Ishikawa (cell line): ENCODE results near the gene OR52E5.
A peak's percentile ranks its signal among the peaks of the same experiment; 100 is the strongest.

Experiments used
- CEBPB ChIP-seq: IDR thresholded peaks from 2 replicates; pipeline ENCODE4 v1.6.1; 2012
- CREB1 ChIP-seq: IDR thresholded peaks from 2 replicates; pipeline ENCODE4 v1.6.1; 2012; ENCODE audit warnings: low read depth
- EGR1 ChIP-seq: IDR thresholded peaks from 2 replicates; pipeline ENCODE4 v1.6.1; 2012
- EP300 ChIP-seq: IDR thresholded peaks from 2 replicates; pipeline ENCODE4 v1.6.1; 2012; ENCODE audit warnings: borderline replicate concordance
- FOXM1 ChIP-seq: IDR thresholded peaks from 2 replicates; pipeline ENCODE4 v1.6.1; 2012; ENCODE audit warnings: low read depth, borderline replicate concordance
- MAX ChIP-seq: IDR thresholded peaks from 2 replicates; pipeline ENCODE4 v1.6.1; 2012
- NFIC ChIP-seq: IDR thresholded peaks from 2 replicates; pipeline ENCODE4 v1.6.1; 2012
- RAD21 ChIP-seq: IDR thresholded peaks from 2 replicates; pipeline ENCODE4 v1.6.1; 2012; ENCODE audit warnings: low read depth
- REST ChIP-seq: IDR thresholded peaks from 2 replicates; pipeline ENCODE4 v1.6.1; 2012; ENCODE audit warnings: low read depth, mild to moderate bottlenecking
- TAF1 ChIP-seq: IDR thresholded peaks from 2 replicates; pipeline ENCODE4 v1.6.1; 2012; ENCODE audit warnings: low read depth, mild to moderate bottlenecking
- TCF12 ChIP-seq: IDR thresholded peaks from 2 replicates; pipeline ENCODE4 v1.6.1; 2012; ENCODE audit warnings: low read depth
- TEAD4 ChIP-seq: IDR thresholded peaks from 2 replicates; pipeline ENCODE4 v1.6.1; 2012
- USF1 ChIP-seq: IDR thresholded peaks from 2 replicates; pipeline ENCODE4 v1.6.1; 2012
- YY1 ChIP-seq: IDR thresholded peaks from 2 replicates; pipeline ENCODE4 v1.6.1; 2012; ENCODE audit warnings: low read depth
- ZBTB7A ChIP-seq: IDR thresholded peaks from 2 replicates; pipeline ENCODE4 v1.6.1; 2012; ENCODE audit warnings: low read depth

The OR52E5 gene

GRCh38 chr11:5887661-5888060, 5.3 kb upstream of the OR52E5 start:
- TF ChIP-seq FOXM1 (no peak), RAD21 (no peak), YY1 (no peak), CEBPB (no peak), REST (no peak), TAF1 (no peak), CREB1 (no peak), NFIC (no peak), ZBTB7A (no peak), EGR1 (no peak), TEAD4 (no peak), MAX (no peak), TCF12 (no peak), EP300 (no peak)

- TF ChIP-seq RAD21 (peak; percentile 45), NFIC (no peak)
Observed at GRCh38 chr11:5891216-5891800, 1.7 kb upstream of the OR52E5 start.

- TF ChIP-seq RAD21 (no peak), TAF1 (no peak), NFIC (no peak), USF1 (no peak)
Observed at GRCh38 chr11:5899534-5899933, 6.5 kb downstream of the OR52E5 start.

GRCh38 chr11:5910540-5910939, 17.5 kb downstream of the OR52E5 start:
- TF ChIP-seq CREB1 (no peak), CEBPB (no peak), TCF12 (no peak), MAX (no peak), NFIC (no peak), USF1 (no peak), EP300 (no peak), EGR1 (no peak), RAD21 (no peak), ZBTB7A (no peak), TAF1 (no peak), REST (no peak), YY1 (no peak), FOXM1 (no peak), TEAD4 (no peak)

- TF ChIP-seq RAD21, result no peak
- no peak for TF ChIP-seq TAF1
- TF ChIP-seq TCF12, result no peak
- TF ChIP-seq FOXM1, result no peak
- TF ChIP-seq REST, result no peak
- TF ChIP-seq MAX, result no peak
- no peak for TF ChIP-seq USF1
- TF ChIP-seq EGR1, result no peak
- TF ChIP-seq ZBTB7A, result no peak
- TF ChIP-seq CREB1, result no peak
- TF ChIP-seq YY1, result no peak
- TF ChIP-seq NFIC, result no peak
- TF ChIP-seq CEBPB, result no peak
Observed at GRCh38 chr11:5922749-5923426, 29.9 kb downstream of the OR52E5 start.
